Neural crest cell (in vitro differentiated cells): ENCODE data around the gene ATP5F1B. TPM values are rescaled to one million over a fixed set of nuclear protein-coding genes. Genes with fewer than 3 reads are reported as not detected.

Experiments used
- DNase-seq: peaks from one replicate; pipeline ENCODE4 v3.0.0; 2021; ENCODE audit warnings: low read depth, mixed read lengths, low spot score
- H3K27ac Mint-ChIP-seq: one replicate; pipeline ENCODE4 v1.8.0; 2021; ENCODE audit warnings: mild to moderate bottlenecking, mixed read lengths; ENCODE audit not compliant: unreplicated experiment
- H3K27me3 Mint-ChIP-seq: 2 replicates; pipeline ENCODE4 v1.8.0; 2021; ENCODE audit warnings: low read depth, mild to moderate bottlenecking, mixed read lengths
- H3K36me3 Mint-ChIP-seq: 2 replicates; pipeline ENCODE4 v1.8.0; 2021; ENCODE audit warnings: low read depth, mild to moderate bottlenecking, mixed read lengths
- H3K4me1 Mint-ChIP-seq: 2 replicates; pipeline ENCODE4 v1.8.0; 2021; ENCODE audit warnings: mixed read lengths
- H3K4me3 Mint-ChIP-seq: one replicate; pipeline ENCODE4 v1.8.0; 2021; ENCODE audit warnings: mild to moderate bottlenecking, mixed read lengths
- H3K9me3 Mint-ChIP-seq: 2 replicates; pipeline ENCODE4 v1.8.0; 2021; ENCODE audit warnings: mixed read lengths
- CTCF ChIP-seq: fragments of 200-600 bp; sonication (generic); conservative IDR thresholded peaks from 2 replicates; pipeline ENCODE4 v1.5.0; 2021; ENCODE audit warnings: antibody characterized with exemption, mild to moderate bottlenecking
- total RNA-seq: library from RNA; stranded (reverse); gene quantifications from 2 replicates; pipeline ENCODE4 v1.2.1, GENCODE V29; 2021

Gene ATP5F1B
- total RNA-seq, 1 donor from 2014 or later: 651 TPM

GRCh38 chr12:56593909-56594621 lies 51.7 kb downstream of the ATP5F1B start:
- H3K36me3 Mint-ChIP-seq: peaks cover 5% of the 10 kb centered on the region
- H3K27ac Mint-ChIP-seq: peak overlapping the region; percentile 81
- TF ChIP-seq CTCF: peak; percentile 83
- DNase-seq: peak; percentile 59
- H3K4me1 Mint-ChIP-seq: peaks cover 30% of the 10 kb centered on the region
- no peaks in the 10 kb centered on the region for H3K27me3 Mint-ChIP-seq
- H3K4me3 Mint-ChIP-seq: no peak overlapping the region
- H3K9me3 Mint-ChIP-seq: no peaks in the 10 kb centered on the region

GRCh38 chr12:56591961-56592360 lies 53.8 kb downstream of the ATP5F1B start:
- H3K4me3 Mint-ChIP-seq: no peak overlapping the region
- peaks cover 5% of the 10 kb centered on the region for H3K36me3 Mint-ChIP-seq
- H3K27ac Mint-ChIP-seq: peak overlapping the region; percentile 1
- no peak for TF ChIP-seq CTCF
- no peaks in the 10 kb centered on the region for H3K9me3 Mint-ChIP-seq
- no peak for DNase-seq
- no peaks in the 10 kb centered on the region for H3K27me3 Mint-ChIP-seq
- peaks cover 30% of the 10 kb centered on the region for H3K4me1 Mint-ChIP-seq

GRCh38 chr12:56591126-56591525 lies 54.7 kb downstream of the ATP5F1B start:
- Mint-ChIP-seq H3K9me3 (no peaks in the 10 kb centered on the region), H3K36me3 (peaks cover 5% of the 10 kb centered on the region), H3K27me3 (no peaks in the 10 kb centered on the region), H3K27ac (peak overlapping the region; percentile 84), H3K4me1 (peaks cover 30% of the 10 kb centered on the region), H3K4me3 (no peak overlapping the region)
- no peak for TF ChIP-seq CTCF
- no peak for DNase-seq

- Mint-ChIP-seq H3K4me3 (no peak overlapping the region), H3K4me1 (peaks cover 30% of the 10 kb centered on the region), H3K36me3 (peaks cover 5% of the 10 kb centered on the region), H3K27ac (no peak overlapping the region), H3K9me3 (no peaks in the 10 kb centered on the region), H3K27me3 (no peaks in the 10 kb centered on the region)
- TF ChIP-seq CTCF: peak; percentile 53
- DNase-seq: no peak
Measured at GRCh38 chr12:56590237-56590830, 55.5 kb downstream of the ATP5F1B start.

GRCh38 chr12:56589783-56590182 lies 56.0 kb downstream of the ATP5F1B start:
- H3K27ac Mint-ChIP-seq: no peak overlapping the region
- H3K4me3 Mint-ChIP-seq: no peak overlapping the region
- H3K36me3 Mint-ChIP-seq: peaks cover 5% of the 10 kb centered on the region
- H3K9me3 Mint-ChIP-seq: no peaks in the 10 kb centered on the region
- TF ChIP-seq CTCF: no peak
- no peak for DNase-seq
- H3K27me3 Mint-ChIP-seq: no peaks in the 10 kb centered on the region
- H3K4me1 Mint-ChIP-seq: peaks cover 29% of the 10 kb centered on the region

Other genes starting within 250 kb of the ATP5F1B start
- gene TIMELESS, start 196.6 kb downstream of the ATP5F1B start, total RNA-seq: 108 and 110 TPM in 2 replicates
- not detected in 2 replicates for gene MIP, start 191.3 kb downstream of the ATP5F1B start, total RNA-seq
- gene SPRYD4, start 177.4 kb downstream of the ATP5F1B start, total RNA-seq: 4.9 and 5.1 TPM in 2 replicates
- gene GLS2, start 157.8 kb downstream of the ATP5F1B start, total RNA-seq: 0.30 and 0.35 TPM in 2 replicates
- gene RBMS2, start 124.2 kb downstream of the ATP5F1B start, total RNA-seq: 29.3 and 33.5 TPM in 2 replicates
- gene BAZ2A, start 15.7 kb downstream of the ATP5F1B start, total RNA-seq: 116 and 122 TPM in 2 replicates
- 282 and 284 TPM in 2 replicates for gene PTGES3, start 42.3 kb upstream of the ATP5F1B start, total RNA-seq
- 1,026 and 1,074 TPM in 2 replicates for gene NACA, start 79.3 kb upstream of the ATP5F1B start, total RNA-seq
- 45.7 and 47.3 TPM in 2 replicates for gene PRIM1, start 106.3 kb upstream of the ATP5F1B start, total RNA-seq
- 2.6 and 2.7 TPM in 2 replicates for gene HSD17B6, start 117.3 kb upstream of the ATP5F1B start, total RNA-seq